OCI-M1 (cell line): ENCODE data around the gene CSNK1G2.

Experiments used
- DNase-seq: peaks from one replicate; lab custom pipeline; 2025; lab: John Stamatoyannopoulos, UW

CSNK1G2 gene

GRCh38 chr19:2018752-2019151 is 77.8 kb downstream of the CSNK1G2 start:
- no peak for DNase-seq

GRCh38 chr19:2021453-2022140 is 80.6 kb downstream of the CSNK1G2 start:
- no peak for DNase-seq

GRCh38 chr19:2022289-2022688 is 81.3 kb downstream of the CSNK1G2 start:
- no peak for DNase-seq

- no peak for DNase-seq
These were observed 85.8 kb downstream of the CSNK1G2 start for GRCh38 chr19:2026770-2027169.

- DNase-seq = no peak
These were observed 86.4 kb downstream of the CSNK1G2 start for GRCh38 chr19:2027361-2027760.
